HepG2 (cell line): ENCODE measurements around the gene SERPINF2. TPM values are rescaled to one million over a fixed set of nuclear protein-coding genes. Genes with fewer than 3 reads are reported as not detected.

Experiments used
- EED ChIP-seq: sonication (generic); formaldehyde crosslinking; IDR thresholded peaks from 2 replicates; pipeline ENCODE4 v1.5.0; 2020; ENCODE audit warnings: mild to moderate bottlenecking, missing genetic modification reagents
- ETS1 ChIP-seq: sonication (generic); formaldehyde crosslinking; IDR thresholded peaks from 2 replicates; pipeline ENCODE4 v1.4.0; 2020; ENCODE audit warnings: missing genetic modification reagents
- FOXP1 ChIP-seq, 2 experiments: fragments of 450-650 bp in 1 of 2; IDR thresholded peaks; 2 replicates each; pipeline ENCODE4 v1.6.1; 2017 to 2018; ENCODE audit warnings: antibody characterized with exemption in 1 of 2
- GABPB1 ChIP-seq: IDR thresholded peaks from 2 replicates; pipeline ENCODE4 v1.6.1; 2016; ENCODE audit warnings: mild to moderate bottlenecking, missing genetic modification reagents, moderate library complexity, missing compliant biosample characterization
- GTF3A ChIP-seq: sonication (generic); formaldehyde crosslinking; conservative IDR thresholded peaks from 2 replicates; pipeline ENCODE4 v1.4.0; 2020; ENCODE audit warnings: mild to moderate bottlenecking, missing genetic modification reagents
- KDM5A ChIP-seq: fragments of 200-600 bp; sonication (generic); IDR thresholded peaks from 2 replicates; pipeline ENCODE4 v1.7.0; 2018; ENCODE audit warnings: antibody characterized with exemption, mild to moderate bottlenecking, low read length, borderline replicate concordance
- KLF11 ChIP-seq: IDR thresholded peaks from 2 replicates; pipeline ENCODE4 v1.6.1; 2016; ENCODE audit warnings: missing compliant biosample characterization
- MED1 ChIP-seq: sonication (generic); formaldehyde crosslinking; IDR thresholded peaks from 2 replicates; pipeline ENCODE4 v1.4.0; 2020; ENCODE audit warnings: missing genetic modification reagents
- PATZ1 ChIP-seq: sonication (generic); formaldehyde crosslinking; IDR thresholded peaks from 2 replicates; pipeline ENCODE4 v1.4.0; 2020; ENCODE audit warnings: missing genetic modification reagents
- PAWR ChIP-seq: sonication (generic); formaldehyde crosslinking; IDR thresholded peaks from 2 replicates; pipeline ENCODE4 v1.4.0; 2020; ENCODE audit warnings: missing genetic modification reagents, mild to moderate bottlenecking, borderline replicate concordance
- U2AF1 ChIP-seq: fragments of 200-400 bp; formaldehyde crosslinking; optimal IDR thresholded peaks from 2 replicates; pipeline ENCODE3; 2017; ENCODE audit warnings: mild to moderate bottlenecking, low read depth, low read length
- YY1 ChIP-seq: IDR thresholded peaks from 2 replicates; pipeline ENCODE4 v1.6.1; 2011; ENCODE audit warnings: low read length, low read depth, moderate library complexity, mild to moderate bottlenecking; ENCODE audit not compliant: insufficient read depth, insufficient replicate concordance
- ZNF616 ChIP-seq: sonication (generic); formaldehyde crosslinking; IDR thresholded peaks from 2 replicates; pipeline ENCODE4 v1.5.0; 2020; ENCODE audit warnings: low read depth, mild to moderate bottlenecking, missing genetic modification reagents
- ZNF83 ChIP-seq: sonication (generic); formaldehyde crosslinking; IDR thresholded peaks from 2 replicates; pipeline ENCODE4 v1.4.0; 2020; ENCODE audit warnings: missing genetic modification reagents, mild to moderate bottlenecking, borderline replicate concordance
- polyA plus RNA-seq, 8 experiments: library from polyadenylated mRNA; depleted of rRNA in 3 of 8; stranded (reverse) in 7 of 8; unstranded in 1 of 8; fragments of >200 nt; fragmentation: Illumina TruSeq in 4 of 8; extraction: Trizol in 4 of 8; gene quantifications; 2 replicates each; pipeline versions ENCODE4 v1.2.1 to v1.2.3, GENCODE V29; 2011 to 2016; ENCODE audit warnings: low read depth in 4 of 8, missing spikeins in 1 of 8, mixed read lengths in 1 of 8; ENCODE audit not compliant: insufficient read depth in 1 of 8
- total RNA-seq, 5 experiments: library from RNA; depleted of rRNA; stranded (reverse); fragments of >200 nt; fragmentation: Illumina TruSeq; extraction: Trizol; gene quantifications; 2 replicates each; pipeline ENCODE4 v1.2.3, GENCODE V29; 2016; ENCODE audit warnings: low read depth in 1 of 5
- TF ChIP-seq, protein P1 (sequence below): sonication (generic); formaldehyde crosslinking; IDR thresholded peaks from 2 replicates; pipeline ENCODE4 v1.4.0; 2020; ENCODE audit warnings: missing genetic modification reagents
- TF ChIP-seq, protein P2 (sequence below): sonication (generic); formaldehyde crosslinking; IDR thresholded peaks from 2 replicates; pipeline ENCODE4 v1.4.0; 2020; ENCODE audit warnings: low read depth, mild to moderate bottlenecking, missing genetic modification reagents
- TF ChIP-seq, protein P3 (sequence below): sonication (generic); formaldehyde crosslinking; IDR thresholded peaks from 2 replicates; pipeline ENCODE4 v1.8.0; 2022; ENCODE audit warnings: mild to moderate bottlenecking, missing genetic modification reagents, borderline replicate concordance

The SERPINF2 gene
- total and polyA plus RNA-seq, 2 of the 13 experiments (the other 11 are each of a cell fraction or from before 2014, with no cell fraction given): 309 to 548 TPM

GRCh38 chr17:1742371-1743087 is at the start of gene SERPINF2 (continued):
- TF ChIP-seq, protein P1, sequence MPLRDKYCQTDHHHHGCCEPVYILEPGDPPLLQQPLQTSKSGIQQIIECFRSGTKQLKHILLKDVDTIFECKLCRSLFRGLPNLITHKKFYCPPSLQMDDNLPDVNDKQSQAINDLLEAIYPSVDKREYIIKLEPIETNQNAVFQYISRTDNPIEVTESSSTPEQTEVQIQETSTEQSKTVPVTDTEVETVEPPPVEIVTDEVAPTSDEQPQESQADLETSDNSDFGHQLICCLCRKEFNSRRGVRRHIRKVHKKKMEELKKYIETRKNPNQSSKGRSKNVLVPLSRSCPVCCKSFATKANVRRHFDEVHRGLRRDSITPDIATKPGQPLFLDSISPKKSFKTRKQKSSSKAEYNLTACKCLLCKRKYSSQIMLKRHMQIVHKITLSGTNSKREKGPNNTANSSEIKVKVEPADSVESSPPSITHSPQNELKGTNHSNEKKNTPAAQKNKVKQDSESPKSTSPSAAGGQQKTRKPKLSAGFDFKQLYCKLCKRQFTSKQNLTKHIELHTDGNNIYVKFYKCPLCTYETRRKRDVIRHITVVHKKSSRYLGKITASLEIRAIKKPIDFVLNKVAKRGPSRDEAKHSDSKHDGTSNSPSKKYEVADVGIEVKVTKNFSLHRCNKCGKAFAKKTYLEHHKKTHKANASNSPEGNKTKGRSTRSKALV (CRISPR knock-in tag): no peak
- no peak for TF ChIP-seq KDM5A
- peak; percentile 92 for TF ChIP-seq PATZ1 (CRISPR knock-in tag)
- TF ChIP-seq MED1 (CRISPR knock-in tag): peak; percentile 92
- no peak for TF ChIP-seq ETS1
- no peak for TF ChIP-seq FOXP1 (IDR thresholded peaks at IDR 0.05)
- TF ChIP-seq FOXP1 (CRISPR knock-in tag; IDR thresholded peaks at IDR 0.05): peak; percentile 65
- TF ChIP-seq U2AF1: no peak
- TF ChIP-seq EED (CRISPR knock-in tag): no peak
- TF ChIP-seq GTF3A (CRISPR knock-in tag): no peak
- TF ChIP-seq PAWR (CRISPR knock-in tag): no peak
- TF ChIP-seq, protein P2, sequence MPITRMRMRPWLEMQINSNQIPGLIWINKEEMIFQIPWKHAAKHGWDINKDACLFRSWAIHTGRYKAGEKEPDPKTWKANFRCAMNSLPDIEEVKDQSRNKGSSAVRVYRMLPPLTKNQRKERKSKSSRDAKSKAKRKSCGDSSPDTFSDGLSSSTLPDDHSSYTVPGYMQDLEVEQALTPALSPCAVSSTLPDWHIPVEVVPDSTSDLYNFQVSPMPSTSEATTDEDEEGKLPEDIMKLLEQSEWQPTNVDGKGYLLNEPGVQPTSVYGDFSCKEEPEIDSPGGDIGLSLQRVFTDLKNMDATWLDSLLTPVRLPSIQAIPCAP (CRISPR knock-in tag): no peak
- TF ChIP-seq GABPB1: no peak; the same call in 1 of the 2 replicates
- no peak for TF ChIP-seq ZNF616
- no peak for TF ChIP-seq YY1
- peak; percentile 74; the same call in 1 of the 2 replicates for TF ChIP-seq KLF11 (CRISPR knock-in tag)
- TF ChIP-seq, protein P3, sequence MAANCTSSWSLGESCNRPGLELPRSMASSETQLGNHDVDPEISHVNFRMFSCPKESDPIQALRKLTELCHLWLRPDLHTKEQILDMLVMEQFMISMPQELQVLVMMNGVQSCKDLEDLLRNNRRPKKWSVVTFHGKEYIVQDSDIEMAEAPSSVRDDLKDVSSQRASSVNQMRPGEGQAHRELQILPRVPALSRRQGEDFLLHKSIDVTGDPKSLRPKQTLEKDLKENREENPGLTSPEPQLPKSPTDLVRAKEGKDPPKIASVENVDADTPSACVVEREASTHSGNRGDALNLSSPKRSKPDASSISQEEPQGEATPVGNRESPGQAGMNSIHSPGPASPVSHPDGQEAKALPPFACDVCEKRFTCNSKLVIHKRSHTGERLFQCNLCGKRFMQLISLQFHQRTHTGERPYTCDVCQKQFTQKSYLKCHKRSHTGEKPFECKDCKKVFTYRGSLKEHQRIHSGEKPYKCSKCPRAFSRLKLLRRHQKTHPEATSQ: no peak
- peak; percentile 56; the same call in 1 of the 2 replicates for TF ChIP-seq ZNF83
